Measurements from ENCODE around the gene FXYD7.

DNA sequence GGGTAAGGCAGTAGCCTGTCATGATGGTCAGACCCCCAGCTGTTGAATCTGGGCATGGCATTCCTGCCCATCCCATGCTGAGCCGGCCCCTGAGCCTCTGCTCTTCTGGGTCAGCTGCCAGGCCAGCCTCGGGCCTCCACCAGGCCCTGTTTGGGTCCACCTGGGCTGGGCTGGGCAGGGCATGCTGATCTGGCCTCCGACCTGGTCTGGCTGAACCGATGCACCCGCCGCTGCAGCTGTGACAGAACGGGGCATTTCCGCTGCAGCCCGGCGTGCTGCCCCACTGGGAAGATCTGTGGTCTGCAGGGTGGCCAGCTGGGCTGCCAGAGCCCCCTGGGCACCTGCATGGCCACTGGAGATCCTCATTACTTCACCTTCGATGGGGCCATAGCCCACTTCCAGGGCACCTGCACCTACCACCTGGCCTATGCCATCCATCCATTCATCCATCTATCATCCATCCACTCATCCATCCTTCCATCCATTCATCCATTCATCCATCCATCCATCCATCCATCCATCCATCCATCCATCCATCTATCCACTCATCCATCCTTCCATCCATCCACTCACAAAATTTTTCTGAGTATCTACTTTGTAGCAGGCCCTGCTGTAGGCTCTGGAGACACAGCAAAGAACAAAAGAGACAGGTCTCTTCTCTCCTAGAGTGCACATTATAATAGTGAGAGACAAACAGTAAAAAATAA lies 49.0 kb upstream of the FXYD7 start:
- TF ChIP-seq, protein P1, sequence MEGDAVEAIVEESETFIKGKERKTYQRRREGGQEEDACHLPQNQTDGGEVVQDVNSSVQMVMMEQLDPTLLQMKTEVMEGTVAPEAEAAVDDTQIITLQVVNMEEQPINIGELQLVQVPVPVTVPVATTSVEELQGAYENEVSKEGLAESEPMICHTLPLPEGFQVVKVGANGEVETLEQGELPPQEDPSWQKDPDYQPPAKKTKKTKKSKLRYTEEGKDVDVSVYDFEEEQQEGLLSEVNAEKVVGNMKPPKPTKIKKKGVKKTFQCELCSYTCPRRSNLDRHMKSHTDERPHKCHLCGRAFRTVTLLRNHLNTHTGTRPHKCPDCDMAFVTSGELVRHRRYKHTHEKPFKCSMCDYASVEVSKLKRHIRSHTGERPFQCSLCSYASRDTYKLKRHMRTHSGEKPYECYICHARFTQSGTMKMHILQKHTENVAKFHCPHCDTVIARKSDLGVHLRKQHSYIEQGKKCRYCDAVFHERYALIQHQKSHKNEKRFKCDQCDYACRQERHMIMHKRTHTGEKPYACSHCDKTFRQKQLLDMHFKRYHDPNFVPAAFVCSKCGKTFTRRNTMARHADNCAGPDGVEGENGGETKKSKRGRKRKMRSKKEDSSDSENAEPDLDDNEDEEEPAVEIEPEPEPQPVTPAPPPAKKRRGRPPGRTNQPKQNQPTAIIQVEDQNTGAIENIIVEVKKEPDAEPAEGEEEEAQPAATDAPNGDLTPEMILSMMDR (IDR thresholded peaks at IDR 0.05) = no peak
- no peak for TF ChIP-seq POLR2A (IDR thresholded peaks at IDR 0.05)

Measured in esophagus squamous epithelium (tissue), 4 donors.